Measurements from ENCODE around the gene SMIM24.
"Not testable (repeated sequence)": the region's sequence is repeated elsewhere in the genome, so short reads cannot be mapped to it uniquely, and the experiment has no call there.

The SMIM24 gene

DNA sequence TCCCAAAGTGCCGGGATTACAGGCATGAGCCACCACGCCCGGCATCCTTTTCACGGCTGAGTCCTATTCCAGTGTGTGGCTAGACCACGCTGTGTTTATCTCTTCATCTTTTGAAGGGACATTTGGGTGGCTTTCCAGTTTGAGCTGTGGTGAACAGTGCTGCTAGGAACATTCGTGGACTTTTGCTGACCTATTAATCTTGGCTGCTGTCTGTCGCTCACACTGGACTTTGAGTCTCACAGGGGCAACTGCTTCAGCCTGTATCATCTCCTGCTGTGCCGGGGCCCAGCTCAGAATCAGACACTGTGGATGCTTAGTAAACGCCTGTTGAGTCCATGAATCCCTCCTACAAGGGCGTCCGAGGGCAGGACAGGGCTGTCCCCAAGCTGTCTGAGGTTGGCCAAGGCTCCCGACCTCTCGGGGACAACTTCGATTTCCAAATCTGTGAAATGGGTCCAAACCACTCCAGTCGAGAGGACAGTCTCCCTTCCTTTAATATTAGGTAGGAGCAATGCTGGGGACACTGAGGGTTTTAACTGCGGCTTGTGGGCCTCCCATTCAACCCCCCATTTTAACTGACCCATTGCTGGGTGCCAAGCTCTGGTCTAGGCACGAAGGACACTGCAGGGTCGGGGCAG, 48.4 kb downstream of the SMIM24 start:
- peaks cover 31% of the 10 kb centered on the region for H3K36me3 ChIP-seq (ENCODE audit: low read depth)
- no peak for ATAC-seq (ENCODE audit: low read depth)

DNA sequence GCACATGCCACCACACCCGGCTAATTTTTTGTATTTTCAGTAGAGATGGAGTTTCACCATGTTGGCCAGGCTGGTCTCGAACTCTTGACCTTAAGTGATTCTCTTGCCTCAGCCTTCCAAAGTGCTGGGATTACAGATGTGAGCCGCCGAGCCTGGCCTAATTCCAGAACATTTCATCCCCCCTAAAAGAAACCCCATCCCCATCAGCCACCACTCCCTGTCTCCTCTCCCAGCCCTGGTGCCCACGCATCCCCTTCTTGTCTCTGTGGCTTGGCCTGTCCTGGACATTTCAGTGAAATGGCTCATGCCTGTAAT, 50.0 kb downstream of the SMIM24 start:
- H3K27ac ChIP-seq (ENCODE audit: poor library complexity, severe bottlenecking); H3K4me3 ChIP-seq (ENCODE audit: severe bottlenecking); H3K4me1 ChIP-seq (ENCODE audit: insufficient read depth, poor library complexity, severe bottlenecking); H3K9me3 ChIP-seq (ENCODE audit: severe bottlenecking); DNase-seq (ENCODE audit: low spot score); H3K27me3 ChIP-seq (ENCODE audit: insufficient read depth, poor library complexity, severe bottlenecking); ATAC-seq (ENCODE audit: low read depth): not testable (repeated sequence)
- peaks cover 18% of the 10 kb centered on the region for H3K36me3 ChIP-seq (ENCODE audit: low read depth)

More for the DNA sequence above, 48.4 kb downstream of the SMIM24 start:
- no peak for TF ChIP-seq CTCF (IDR thresholded peaks at IDR 0.05; ENCODE audit: poor library complexity, severe bottlenecking)
- Histone ChIP-seq H3K27ac (ENCODE audit: poor library complexity, severe bottlenecking) (no peak overlapping the region), H3K27me3 (ENCODE audit: insufficient read depth, poor library complexity, severe bottlenecking) (no peaks in the 10 kb centered on the region), H3K4me1 (ENCODE audit: insufficient read depth, poor library complexity, severe bottlenecking) (no peaks in the 10 kb centered on the region), H3K4me3 (ENCODE audit: severe bottlenecking) (no peak overlapping the region), H3K9me3 (ENCODE audit: severe bottlenecking) (no peaks in the 10 kb centered on the region)
- DNase-seq (ENCODE audit: low spot score), result no peak

DNA sequence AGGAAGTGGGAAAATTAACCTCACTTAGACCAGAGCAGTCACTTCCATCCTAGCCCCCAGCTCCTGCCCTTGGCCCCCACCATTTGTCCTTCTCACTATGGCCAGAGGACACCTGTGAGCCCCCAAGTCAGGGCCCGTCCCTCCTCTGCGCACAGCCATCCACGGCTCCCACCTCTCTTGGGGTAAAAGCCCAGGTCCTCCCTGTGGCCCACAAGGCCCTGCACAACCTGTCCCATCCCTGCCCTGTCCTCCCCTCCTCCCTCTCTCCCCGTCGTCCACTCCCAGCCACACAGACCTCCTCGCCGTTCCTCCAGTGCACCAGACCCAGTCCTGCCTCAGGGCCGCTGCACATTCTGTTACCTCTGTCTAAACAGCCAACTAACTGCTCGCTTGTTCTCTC, 53.9 kb downstream of the SMIM24 start:
- H3K9me3 ChIP-seq (ENCODE audit: severe bottlenecking), result no peaks in the 10 kb centered on the region
- H3K27me3 ChIP-seq (ENCODE audit: insufficient read depth, poor library complexity, severe bottlenecking), result no peaks in the 10 kb centered on the region
- H3K4me1 ChIP-seq (ENCODE audit: insufficient read depth, poor library complexity, severe bottlenecking), result no peaks in the 10 kb centered on the region
- TF ChIP-seq CTCF (IDR thresholded peaks at IDR 0.05; ENCODE audit: poor library complexity, severe bottlenecking), result no peak
- peaks cover 14% of the 10 kb centered on the region for H3K36me3 ChIP-seq (ENCODE audit: low read depth)
- DNase-seq (ENCODE audit: low spot score) (no peak), ATAC-seq (ENCODE audit: low read depth) (no peak)
- H3K27ac ChIP-seq (ENCODE audit: poor library complexity, severe bottlenecking), result no peak overlapping the region
- no peak overlapping the region for H3K4me3 ChIP-seq (ENCODE audit: severe bottlenecking)
